GM21423 (cell line): ENCODE measurements around the gene CLCN7.
"Not testable (repeated sequence)": the region's sequence is repeated elsewhere in the genome, so short reads cannot be mapped to it uniquely, and the experiment has no call there.

Experiments used
- ATAC-seq: cut with Tn5 transposase; IDR thresholded peaks from one replicate; pipeline ENCODE4 v1.9.1; 2021; ENCODE audit warnings: mild to moderate bottlenecking, moderate library complexity; ENCODE audit not compliant: unreplicated experiment

CLCN7 gene

GRCh38 chr16:1487395-1488053, 12.7 kb upstream of the CLCN7 start:
- no peak for ATAC-seq

GRCh38 chr16:1486551-1487390, 11.9 kb upstream of the CLCN7 start:
- ATAC-seq = no peak

GRCh38 chr16:1485847-1486496, 11.1 kb upstream of the CLCN7 start:
- no peak for ATAC-seq

- no peak for ATAC-seq
These were observed 7.3 kb upstream of the CLCN7 start for GRCh38 chr16:1481906-1482835.

- ATAC-seq = not testable (repeated sequence)
These were observed 4.1 kb upstream of the CLCN7 start for GRCh38 chr16:1478937-1479336.

GRCh38 chr16:1477033-1477432, 2.2 kb upstream of the CLCN7 start:
- no peak for ATAC-seq

GRCh38 chr16:1475552-1476114, 805 bp upstream of the CLCN7 start:
- ATAC-seq = no peak

GRCh38 chr16:1474082-1474795, 589 bp downstream of the CLCN7 start:
- peak; percentile 21 for ATAC-seq

- no peak for ATAC-seq
These were observed 1.9 kb downstream of the CLCN7 start for GRCh38 chr16:1472974-1473373.

- no peak for ATAC-seq
These were observed 3.1 kb downstream of the CLCN7 start for GRCh38 chr16:1471569-1472194.

- ATAC-seq = no peak
These were observed 4.2 kb downstream of the CLCN7 start for GRCh38 chr16:1470481-1471251.

GRCh38 chr16:1469693-1470201, 5.1 kb downstream of the CLCN7 start:
- no peak for ATAC-seq

GRCh38 chr16:1469141-1469540, 5.7 kb downstream of the CLCN7 start:
- not testable (repeated sequence) for ATAC-seq

GRCh38 chr16:1468426-1468810, 6.4 kb downstream of the CLCN7 start:
- ATAC-seq = no peak

- no peak for ATAC-seq
These were observed 7.8 kb downstream of the CLCN7 start for GRCh38 chr16:1466968-1467521.

- no peak for ATAC-seq
These were observed 8.8 kb downstream of the CLCN7 start for GRCh38 chr16:1466054-1466453.

- ATAC-seq = no peak
These were observed 9.3 kb downstream of the CLCN7 start for GRCh38 chr16:1465567-1465915.

GRCh38 chr16:1464894-1465566, 9.8 kb downstream of the CLCN7 start:
- ATAC-seq = no peak
